ENCODE measurements around the gene TMEM245.

TMEM245 gene

GRCh38 chr9:109083813-109084405, 35.8 kb downstream of the TMEM245 start:
- H3K27ac ChIP-seq, result no peak overlapping the region
- TF ChIP-seq, protein P1, sequence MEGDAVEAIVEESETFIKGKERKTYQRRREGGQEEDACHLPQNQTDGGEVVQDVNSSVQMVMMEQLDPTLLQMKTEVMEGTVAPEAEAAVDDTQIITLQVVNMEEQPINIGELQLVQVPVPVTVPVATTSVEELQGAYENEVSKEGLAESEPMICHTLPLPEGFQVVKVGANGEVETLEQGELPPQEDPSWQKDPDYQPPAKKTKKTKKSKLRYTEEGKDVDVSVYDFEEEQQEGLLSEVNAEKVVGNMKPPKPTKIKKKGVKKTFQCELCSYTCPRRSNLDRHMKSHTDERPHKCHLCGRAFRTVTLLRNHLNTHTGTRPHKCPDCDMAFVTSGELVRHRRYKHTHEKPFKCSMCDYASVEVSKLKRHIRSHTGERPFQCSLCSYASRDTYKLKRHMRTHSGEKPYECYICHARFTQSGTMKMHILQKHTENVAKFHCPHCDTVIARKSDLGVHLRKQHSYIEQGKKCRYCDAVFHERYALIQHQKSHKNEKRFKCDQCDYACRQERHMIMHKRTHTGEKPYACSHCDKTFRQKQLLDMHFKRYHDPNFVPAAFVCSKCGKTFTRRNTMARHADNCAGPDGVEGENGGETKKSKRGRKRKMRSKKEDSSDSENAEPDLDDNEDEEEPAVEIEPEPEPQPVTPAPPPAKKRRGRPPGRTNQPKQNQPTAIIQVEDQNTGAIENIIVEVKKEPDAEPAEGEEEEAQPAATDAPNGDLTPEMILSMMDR (conservative IDR thresholded peaks at IDR 0.05), result no peak
- no peak for TF ChIP-seq ZFX (IDR thresholded peaks at IDR 0.05)

GRCh38 chr9:109083141-109083540, 36.6 kb downstream of the TMEM245 start:
- no peak for TF ChIP-seq ZFX (IDR thresholded peaks at IDR 0.05)
- TF ChIP-seq, protein P1 (conservative IDR thresholded peaks at IDR 0.05), result no peak
- H3K27ac ChIP-seq, result no peak overlapping the region

DNA sequence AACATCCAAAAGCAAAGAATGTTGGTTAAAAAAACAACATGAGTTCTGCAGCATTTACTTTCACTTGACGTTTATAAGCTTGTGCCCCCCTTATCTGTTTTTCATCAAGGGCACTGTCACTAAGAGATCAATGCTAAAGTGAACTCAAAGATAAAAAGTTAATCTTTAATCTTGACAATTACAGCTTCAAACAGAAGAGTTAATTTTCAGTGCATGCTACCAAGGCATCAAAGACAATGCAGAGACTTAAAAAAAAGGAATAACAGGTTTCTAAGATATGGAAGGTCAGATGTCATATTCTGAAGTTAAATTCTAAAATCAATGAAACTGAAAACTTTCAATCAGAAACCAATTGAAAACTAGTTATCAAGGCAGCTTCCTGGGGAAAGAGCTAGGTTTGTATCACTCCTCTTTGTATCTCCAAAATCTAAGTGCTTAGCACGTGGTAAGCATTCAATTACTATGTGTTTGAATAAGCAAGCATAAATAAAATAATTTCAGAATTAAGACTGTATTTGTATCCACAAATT, 37.6 kb downstream of the TMEM245 start:
- H3K27ac ChIP-seq, result no peak overlapping the region
- TF ChIP-seq, protein P1 (conservative IDR thresholded peaks at IDR 0.05), result no peak
- TF ChIP-seq ZFX (IDR thresholded peaks at IDR 0.05), result no peak

DNA sequence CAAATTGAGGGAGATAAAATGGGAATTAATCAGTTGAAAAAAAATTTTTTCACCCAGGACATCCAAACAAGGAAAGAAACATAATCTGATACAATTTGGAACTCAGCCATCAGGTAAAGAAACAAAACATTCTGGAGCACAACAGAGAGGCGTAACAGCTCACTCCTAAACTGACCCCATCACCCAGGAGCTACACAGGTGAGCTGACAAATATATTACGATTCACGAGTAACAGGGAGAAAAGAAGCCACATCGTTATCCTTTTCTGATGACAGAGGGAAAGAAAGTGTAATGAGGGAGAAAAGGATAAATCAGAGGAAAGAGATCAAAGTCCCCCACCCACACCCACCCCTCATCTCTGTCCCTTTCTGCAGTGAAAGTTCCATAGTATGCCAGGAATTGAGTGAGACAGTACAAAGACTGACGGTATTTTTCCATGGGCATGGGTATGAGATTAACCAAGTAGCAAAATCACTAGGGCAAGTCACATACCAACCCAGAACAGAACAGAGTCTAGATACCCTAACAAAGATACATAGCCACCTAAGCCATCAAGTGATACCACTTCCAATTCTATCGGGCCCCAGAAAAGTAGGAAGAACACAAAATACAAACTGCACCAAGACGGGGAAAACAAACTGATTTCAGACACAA, 45.4 kb downstream of the TMEM245 start:
- no peak for TF ChIP-seq ZFX (IDR thresholded peaks at IDR 0.05)
- TF ChIP-seq, protein P1 (conservative IDR thresholded peaks at IDR 0.05), result no peak

GRCh38 chr9:109072821-109073435, 46.8 kb downstream of the TMEM245 start:
- H3K27ac ChIP-seq, result no peak overlapping the region
- TF ChIP-seq, protein P1 (conservative IDR thresholded peaks at IDR 0.05), result no peak
- no peak for TF ChIP-seq ZFX (IDR thresholded peaks at IDR 0.05)

More for the DNA sequence above, 45.4 kb downstream of the TMEM245 start:
- H3K27ac ChIP-seq, result no peak overlapping the region

- TF ChIP-seq, protein P1 (conservative IDR thresholded peaks at IDR 0.05), result no peak
- TF ChIP-seq ZFX (IDR thresholded peaks at IDR 0.05), result no peak
- H3K27ac ChIP-seq, result no peak overlapping the region
Measured at GRCh38 chr9:109072133-109072692, 47.5 kb downstream of the TMEM245 start.

- no peak overlapping the region for H3K27ac ChIP-seq
- TF ChIP-seq ZFX (IDR thresholded peaks at IDR 0.05), result no peak
- TF ChIP-seq, protein P1 (conservative IDR thresholded peaks at IDR 0.05), result no peak
Measured at GRCh38 chr9:109068764-109069163, 51.0 kb downstream of the TMEM245 start.

Measured in C4-2B (cell line).